GM19043 (cell line): ENCODE data around the gene ZNF471.

Experiments used
- ATAC-seq: cut with Tn5 transposase; IDR thresholded peaks from one replicate; pipeline ENCODE4 v1.9.1; 2021; ENCODE audit warnings: low read depth; ENCODE audit not compliant: unreplicated experiment

ZNF471 gene

DNA sequence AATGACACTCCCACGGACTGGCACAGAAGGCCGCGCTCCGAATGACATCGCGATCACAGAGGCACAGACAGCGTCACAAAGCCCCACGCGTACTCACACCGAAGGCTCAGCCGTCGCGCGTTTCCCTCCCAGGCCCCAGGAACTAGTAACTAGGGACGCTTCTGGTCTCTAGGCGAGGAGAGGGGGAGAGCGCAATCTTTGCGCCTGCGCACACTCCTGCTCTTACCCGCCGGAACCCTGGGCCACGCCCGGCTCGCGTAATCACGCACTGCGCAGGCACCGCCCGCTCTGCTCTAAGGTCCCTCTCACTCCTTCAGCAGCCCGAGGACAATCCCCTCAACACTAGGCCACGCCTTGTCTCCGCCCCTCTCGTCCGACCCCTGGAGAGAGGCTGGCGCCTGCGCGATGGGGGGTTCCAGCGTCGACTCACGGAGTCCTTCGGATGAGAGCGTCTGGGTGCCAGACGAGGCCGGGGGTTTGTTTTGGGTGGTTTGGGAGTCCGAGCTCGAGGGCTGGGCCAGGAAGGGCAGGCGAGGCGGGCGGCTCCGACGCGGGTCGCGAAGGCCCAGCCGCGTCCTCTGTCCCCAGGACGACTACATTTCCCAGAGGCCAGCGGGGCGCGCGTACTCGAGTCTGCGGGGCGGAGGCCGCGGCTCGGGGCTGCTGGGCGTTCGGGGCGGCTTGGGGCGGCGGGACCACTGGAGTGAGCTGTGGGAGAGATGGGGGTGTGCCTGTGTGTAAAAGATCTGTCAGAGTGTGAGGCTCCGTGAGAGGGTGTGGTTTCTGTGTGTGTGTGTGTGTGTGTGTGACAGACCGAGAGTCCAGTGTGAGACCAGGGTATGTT is at the start of gene ZNF471:
ZNF471 (plus strand) TSS at position 410 of the 844 bp plus-strand sequence. CDS start 3,717 bp downstream, outside the sequence.
- no peak for ATAC-seq

DNA sequence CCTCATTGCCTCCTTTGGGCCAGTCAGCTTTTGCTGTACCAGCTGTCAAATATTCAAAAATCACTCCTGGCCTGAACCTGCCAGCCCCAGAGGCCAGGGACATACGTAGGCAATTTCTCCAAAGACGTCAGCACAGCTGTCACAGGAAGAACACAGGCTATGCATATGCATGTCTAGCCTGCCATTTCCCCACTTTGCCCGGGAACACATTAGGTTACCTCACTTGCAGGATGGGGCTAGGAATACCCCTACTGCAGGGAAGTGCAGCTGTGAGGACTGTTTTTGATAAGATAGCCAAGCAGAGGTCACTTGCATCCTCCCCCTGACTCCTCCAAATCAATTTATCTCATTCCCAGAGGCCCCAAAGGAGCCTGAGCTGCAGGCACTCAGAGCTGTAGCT is 33.3 kb upstream of the ZNF471 start:
- ATAC-seq = no peak

DNA sequence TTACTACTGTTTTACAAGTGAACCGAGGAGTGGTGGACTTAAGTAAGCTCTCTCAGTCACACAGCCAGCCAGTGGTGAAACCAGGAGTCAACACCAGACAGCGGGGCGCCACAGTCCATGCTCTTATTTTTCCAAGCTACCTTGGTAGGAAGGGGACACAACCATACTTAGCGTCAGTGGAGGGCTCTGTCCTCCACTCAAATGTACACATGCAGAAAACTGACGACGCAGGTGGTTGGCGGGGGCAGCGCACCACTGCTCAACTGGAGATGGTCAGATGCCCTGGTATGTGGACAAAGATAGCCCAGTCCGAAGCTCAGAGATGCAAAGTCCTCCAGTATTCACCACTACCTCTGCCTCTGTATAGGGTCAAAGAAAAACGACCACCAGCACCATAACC is 31.6 kb upstream of the ZNF471 start:
- ATAC-seq = no peak

DNA sequence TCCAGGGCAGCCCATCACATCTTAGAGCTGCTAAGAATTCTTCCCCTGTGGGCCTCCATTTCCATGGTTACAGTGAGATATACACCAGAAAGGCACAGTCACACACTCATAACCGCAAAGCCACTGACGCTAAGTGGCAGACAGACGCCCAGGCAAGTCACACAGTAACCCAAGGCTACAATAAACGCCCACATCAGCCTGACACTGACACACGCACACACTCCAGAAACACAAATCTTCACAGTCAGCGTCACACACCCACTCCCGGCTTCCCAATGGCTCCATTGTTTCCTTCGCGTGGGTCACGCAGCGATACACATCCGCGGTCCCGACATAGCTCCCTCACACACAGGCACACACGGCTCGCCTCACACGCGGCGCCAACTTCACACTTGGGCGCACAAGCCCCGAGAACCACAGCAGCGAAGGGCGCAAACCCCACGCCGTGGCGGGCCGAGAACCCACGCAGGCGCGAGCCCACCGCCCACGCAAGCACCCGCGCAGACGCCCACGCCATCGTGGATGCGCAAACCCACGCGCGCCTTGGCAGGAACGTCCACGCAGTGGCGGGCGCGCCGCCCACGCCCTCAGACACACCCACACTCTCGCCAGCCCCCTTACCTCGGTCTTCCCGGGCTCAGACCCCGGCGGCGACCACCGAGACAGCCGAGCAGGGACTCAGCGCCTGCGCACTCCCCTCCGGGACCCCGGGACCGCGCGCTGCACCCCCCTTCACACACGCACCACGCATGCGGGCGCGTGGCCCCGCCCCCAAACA is 30.8 kb upstream of the ZNF471 start, which contains the start of gene ZNF667:
ZNF667 (minus strand) TSS at position 695 of the 778 bp plus-strand sequence. CDS start 14,975 bp downstream, outside the sequence.
- no peak for ATAC-seq

DNA sequence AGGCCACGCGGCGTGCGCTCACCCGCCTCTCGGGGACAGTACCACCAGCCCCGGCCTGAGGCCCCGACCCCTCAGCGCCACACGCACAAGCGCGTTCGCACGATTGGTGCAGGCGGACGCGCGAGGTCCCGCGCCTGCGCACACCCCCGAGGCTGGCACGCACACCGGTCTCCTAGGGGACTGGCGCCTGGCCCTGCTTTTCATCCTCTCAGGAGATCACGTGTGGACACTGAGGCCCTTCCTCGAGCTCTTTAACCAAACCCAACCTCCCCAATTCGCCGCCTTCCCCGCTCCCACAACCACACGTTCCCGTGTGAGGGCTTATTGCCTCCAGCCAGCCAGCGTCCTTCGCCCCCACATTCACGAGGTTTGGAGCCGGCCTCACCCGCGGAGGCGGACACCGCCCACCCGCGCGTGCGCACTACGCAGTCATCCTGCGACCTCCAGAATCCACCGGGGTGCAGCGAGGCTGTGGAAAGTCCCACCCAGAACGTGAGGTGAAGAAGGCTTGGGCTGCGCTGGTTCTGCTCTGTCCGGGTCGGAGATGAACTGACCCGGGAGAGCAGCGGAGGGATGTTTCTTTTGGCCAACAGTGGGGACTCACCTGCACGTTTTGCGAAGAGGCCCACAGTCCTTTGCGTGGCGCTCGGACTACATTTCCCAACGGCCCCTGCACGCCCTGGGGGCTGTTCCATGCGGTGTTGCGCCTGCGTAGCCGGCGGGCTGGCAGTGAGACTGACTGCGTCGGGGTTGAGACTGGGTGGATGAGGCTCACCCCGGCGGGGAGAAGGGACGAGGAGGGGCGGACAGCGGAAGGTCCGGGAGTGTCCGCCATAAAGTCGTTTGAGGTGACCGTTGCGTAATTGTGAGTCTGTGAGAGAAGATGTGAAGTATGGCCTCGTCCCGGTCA is 30.0 kb upstream of the ZNF471 start:
- ATAC-seq = no peak

DNA sequence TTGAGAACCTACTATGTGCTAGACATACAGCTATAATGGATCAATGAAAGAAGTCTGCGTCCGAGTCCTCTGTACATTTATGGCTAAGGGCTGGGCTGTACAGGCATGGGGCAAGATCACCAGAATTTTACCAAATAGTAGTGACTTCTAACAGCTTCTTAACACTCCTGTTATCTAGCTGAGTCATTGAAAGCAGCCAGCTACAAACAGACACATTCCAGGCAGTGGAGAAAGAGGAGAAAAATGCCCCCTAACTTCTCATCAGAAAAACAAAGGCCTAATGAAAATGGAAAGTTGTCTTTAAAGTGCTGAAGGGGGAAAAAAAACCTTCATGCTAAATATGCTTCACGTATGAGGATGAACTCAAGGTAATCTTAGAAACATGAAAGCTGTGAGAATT is 16.3 kb upstream of the ZNF471 start:
- ATAC-seq = no peak

DNA sequence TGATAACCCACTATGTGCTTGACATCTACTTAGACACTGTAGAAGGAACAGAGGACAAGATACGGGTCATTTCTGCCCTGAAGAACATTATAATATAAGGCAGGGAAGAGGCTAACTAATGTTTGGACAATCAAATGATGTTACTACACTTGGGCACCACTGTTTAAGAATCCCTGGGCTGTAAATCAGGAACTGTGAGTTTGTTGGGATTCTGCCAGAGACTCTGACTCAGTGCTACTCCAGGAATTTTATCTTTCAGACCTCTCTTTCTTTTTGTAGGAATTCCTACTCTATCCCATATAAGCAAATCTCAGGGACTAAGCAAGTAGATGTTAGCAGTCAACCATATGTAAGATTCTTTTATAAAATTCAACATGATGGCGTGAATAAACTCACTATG is 3.1 kb upstream of the ZNF471 start:
- no peak for ATAC-seq

DNA sequence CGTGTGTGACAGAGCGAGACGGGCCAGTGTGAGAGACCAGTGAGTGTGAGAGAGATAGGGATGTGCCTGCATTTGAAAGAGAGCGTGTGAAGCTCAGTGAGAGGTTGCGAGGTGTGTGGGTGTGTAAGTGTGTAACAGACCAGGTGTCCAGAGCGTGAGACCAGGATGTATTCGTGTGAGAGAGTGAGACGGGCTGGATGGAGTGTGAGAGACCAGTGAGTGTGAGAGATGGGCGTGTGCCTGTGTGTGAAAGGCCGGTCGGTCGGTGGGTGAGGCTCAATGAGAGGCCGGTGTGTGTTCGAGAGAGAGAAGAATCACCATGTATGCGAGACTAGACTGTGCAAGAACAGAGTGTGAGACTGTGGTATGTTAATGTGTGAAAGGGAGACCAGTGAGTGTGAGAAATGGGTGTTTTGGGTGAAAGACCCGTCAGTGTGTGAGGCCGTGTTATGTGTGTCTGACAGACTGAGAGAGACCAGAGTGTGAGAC is 679 bp downstream of the ZNF471 start:
- ATAC-seq = no peak

DNA sequence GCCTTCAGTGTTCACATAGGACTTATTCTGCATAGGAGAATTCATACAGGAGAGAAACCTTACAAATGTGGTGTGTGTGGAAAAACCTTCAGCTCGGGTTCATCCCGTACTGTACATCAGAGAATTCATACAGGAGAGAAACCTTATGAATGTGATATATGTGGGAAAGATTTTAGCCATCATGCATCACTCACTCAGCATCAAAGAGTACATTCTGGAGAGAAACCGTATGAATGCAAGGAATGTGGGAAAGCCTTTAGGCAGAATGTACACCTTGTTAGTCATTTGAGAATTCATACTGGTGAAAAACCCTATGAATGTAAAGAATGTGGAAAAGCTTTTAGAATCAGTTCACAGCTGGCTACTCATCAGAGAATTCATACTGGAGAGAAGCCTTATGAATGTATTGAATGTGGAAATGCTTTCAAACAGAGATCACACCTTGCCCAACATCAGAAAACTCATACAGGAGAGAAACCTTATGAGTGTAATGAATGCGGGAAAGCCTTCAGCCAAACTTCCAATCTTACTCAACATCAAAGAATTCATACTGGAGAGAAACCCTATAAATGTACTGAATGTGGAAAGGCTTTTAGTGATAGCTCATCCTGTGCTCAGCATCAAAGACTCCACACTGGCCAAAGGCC is 17.7 kb downstream of the ZNF471 start:
- ATAC-seq = no peak

DNA sequence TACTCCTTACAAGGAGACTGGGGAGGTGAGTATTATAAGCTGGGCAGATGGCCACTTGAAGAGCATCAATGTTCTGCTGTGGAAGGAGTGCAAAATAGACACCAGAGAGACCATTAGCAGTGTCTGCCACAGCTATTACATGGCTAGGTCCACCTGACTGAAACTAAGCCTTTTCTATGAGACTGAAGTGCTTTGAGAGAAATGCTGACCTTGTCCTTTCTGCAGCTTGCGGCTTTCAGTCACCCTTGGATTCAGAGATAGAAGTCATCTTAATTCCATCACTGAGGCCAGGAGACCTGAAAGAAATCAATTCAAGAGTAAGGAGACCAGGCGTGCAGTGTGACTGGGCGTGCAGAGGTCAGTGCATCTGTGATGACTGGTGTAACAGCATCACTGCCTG is 29.8 kb downstream of the ZNF471 start:
- no peak for ATAC-seq

DNA sequence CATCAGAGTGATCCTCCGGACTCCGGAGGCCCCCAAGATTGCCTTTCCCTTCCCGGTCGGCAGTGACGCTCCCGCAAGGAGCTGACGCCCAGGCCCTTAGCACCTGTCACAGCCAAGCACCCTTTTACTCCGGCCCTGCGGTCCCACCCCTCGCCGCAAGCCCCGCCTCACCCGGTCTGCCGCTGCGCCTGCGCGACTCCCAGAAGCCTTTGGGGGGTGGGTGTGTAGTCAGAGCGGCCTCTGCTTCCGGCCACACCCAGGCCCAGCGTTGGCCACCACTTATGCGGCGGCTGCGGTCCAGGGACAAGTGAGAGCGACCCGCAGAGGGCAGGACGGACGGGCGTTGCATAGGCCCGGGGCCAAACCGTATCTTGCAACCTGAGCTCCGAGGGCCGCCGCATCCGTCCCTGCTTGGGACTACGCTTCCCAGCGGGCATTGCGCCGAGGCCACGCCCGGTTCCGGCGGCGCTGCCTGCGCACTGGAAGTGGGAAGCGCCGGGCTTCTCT is 30.7 kb downstream of the ZNF471 start:
- peak; percentile 71 for ATAC-seq

DNA sequence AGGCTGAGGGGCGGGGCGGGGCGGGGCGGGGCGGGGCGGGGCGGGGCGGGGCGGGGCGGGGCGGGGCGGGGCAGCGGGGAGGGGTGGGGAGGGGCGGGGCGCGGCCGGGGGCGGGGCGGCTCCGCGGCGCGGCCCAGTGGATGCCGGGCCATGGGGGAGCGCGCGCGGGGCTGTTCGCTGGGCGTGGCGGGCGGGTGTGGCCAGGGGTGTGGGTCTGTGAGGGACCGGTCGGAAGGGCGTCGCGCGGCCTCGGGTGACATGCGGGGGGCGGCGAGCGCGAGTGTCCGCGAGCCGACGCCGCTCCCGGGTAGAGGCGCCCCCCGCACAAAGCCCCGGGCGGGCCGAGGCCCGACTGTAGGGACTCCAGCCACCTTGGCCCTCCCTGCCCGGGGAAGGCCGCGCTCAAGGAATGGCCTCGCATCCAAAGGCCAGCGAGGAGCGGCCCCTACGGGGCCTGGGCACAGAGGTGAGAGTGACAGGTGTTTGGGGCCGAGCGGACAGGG is 31.2 kb downstream of the ZNF471 start, which contains the start of gene ZFP28:
ZFP28 (plus strand) TSS at position 188 of the 503 bp plus-strand sequence; CDS start at position 259, 71 bp downstream.
- peak; percentile 39 for ATAC-seq

DNA sequence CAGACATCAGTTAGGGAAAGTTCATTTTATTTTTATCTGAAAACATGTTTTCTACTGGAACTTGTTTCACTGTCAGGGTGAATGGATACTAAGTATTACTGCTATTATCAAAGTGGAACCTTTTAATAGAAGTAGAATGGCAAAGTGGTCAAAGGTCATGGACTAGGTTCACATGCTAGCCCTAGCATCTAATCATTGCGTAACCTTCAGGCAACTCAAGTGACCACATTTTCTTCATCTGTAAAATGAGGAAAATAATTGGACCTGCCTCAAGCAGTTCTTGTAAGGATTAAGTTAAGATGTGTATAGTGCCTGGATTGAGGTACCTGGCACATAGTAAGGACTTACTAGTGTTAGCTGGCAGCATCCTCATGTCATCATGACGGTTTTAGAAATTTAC is 36.1 kb downstream of the ZNF471 start:
- ATAC-seq = no peak

DNA sequence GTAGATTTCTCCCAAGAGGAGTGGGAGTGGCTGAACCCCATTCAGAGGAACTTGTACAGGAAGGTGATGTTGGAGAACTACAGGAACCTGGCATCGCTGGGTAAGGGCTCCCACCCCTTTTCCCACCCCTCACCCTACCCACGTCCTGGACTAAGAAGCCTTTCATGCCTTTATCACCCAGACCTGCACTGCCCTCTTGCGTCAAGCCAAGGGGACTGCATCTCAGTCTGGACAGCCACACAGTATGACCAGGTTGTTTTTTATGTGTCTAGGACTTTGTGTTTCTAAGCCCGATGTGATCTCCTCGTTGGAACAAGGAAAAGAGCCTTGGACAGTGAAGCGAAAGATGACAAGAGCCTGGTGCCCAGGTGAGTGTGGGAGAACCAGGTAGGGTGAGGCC is 39.9 kb downstream of the ZNF471 start:
- no peak for ATAC-seq

DNA sequence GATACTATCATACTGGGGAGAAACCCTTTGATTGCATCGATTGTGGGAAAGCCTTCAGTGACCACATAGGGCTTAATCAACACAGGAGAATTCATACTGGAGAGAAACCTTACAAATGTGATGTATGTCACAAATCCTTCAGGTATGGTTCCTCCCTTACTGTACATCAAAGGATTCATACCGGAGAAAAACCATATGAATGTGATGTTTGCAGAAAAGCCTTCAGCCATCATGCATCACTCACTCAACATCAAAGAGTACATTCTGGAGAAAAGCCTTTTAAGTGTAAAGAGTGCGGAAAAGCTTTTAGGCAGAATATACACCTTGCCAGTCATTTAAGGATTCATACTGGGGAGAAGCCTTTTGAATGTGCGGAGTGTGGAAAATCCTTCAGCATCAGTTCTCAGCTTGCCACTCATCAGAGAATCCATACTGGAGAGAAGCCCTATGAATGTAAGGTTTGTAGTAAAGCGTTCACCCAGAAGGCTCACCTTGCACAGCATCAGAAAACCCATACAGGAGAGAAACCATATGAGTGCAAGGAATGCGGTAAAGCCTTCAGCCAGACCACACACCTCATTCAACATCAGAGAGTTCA is 46.7 kb downstream of the ZNF471 start:
- no peak for ATAC-seq

DNA sequence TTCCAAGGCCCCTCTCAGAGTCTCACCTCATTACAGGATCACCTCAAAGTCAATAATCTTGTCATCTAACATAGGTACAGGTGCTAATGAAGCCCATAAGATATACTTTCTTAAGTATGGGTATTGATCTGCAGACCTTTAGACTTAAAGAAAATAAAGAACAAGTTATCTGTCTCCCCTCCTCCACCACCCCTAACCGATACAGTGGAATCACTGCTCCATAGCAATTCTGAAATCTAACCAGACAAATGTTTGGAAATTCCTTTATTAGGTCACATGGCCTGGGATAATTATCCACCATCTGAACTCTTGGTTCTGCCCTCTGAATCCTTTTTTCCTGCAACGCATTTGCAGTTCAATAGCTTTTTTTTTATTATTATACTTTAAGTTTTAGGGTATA is 55.1 kb downstream of the ZNF471 start:
- no peak for ATAC-seq

DNA sequence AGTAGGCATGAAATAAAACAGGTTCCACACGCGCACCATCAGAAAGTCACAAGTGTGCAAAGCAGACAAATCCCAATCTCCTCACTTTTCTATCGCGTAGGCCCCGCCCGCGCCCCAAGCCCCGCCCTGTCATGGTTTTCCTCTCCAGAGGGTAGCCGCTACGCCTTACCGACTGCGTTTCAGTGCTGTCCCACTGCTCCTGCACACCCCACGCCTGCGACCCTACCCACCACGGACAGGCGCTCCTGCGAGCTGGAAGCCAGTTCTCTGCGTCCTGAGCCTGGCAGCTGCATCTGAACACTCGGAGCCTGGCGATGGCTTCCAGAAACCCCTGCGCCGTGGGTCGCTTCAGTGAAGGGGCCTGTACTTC is 59.2 kb downstream of the ZNF471 start:
- ATAC-seq = peak; percentile 15

DNA sequence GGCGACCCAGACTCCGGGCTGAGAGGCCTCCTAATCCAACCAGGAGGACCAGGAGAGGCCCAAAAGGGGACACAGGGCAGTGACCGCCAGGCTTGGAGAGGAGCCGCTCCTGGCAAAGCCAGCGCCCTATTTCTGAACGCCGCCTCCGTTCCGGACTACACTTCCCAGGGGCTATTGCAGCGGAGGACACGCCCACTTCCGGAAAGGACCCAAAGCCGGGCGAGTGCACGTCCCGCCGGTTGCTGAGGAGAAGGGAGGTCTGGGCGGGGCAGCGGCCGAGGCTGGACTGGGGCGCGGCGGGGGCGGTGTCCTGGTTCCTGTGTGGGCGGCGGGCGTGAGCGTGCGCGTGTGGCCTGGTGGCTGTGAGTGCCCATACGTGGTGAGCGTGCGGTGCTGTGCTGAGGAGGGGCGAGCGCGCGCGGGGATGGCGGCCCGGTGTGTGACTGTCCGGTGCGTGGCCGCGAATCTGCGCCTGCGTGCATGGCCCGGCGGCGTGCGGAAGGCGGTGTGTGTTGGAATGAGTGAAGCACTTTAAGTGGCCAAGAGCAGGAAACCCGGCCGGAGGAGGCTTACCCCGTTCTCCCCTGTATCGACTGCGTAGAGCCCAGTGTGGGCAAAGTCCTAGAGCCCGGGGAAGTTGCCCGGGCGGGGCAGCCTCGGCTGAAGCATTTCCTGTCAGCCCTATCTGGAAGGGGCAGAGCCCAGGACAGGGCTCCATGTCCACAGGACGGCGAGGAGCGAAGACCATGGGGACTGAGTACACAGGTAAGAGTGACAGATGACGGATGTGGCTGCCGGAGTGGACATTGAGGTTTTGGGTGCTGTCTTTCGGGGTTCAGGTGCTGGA is 59.8 kb downstream of the ZNF471 start, which contains the start of gene ZNF470:
ZNF470 (plus strand) TSS at position 195 of the 847 bp plus-strand sequence. CDS start 2,844 bp downstream, outside the sequence.
- ATAC-seq = peak; percentile 99
